Parathyroid adenoma (tissue), 2 donors: ENCODE measurements around the gene IPO5.
"Not testable (repeated sequence)": the region's sequence is repeated elsewhere in the genome, so short reads cannot be mapped to it uniquely, and the experiment has no call there.

Source experiments
- H2AFZ ChIP-seq: fragments of 300-600 bp; sonication (generic); one replicate; pipeline ENCODE4 v1.7.0; 2017; ENCODE audit warnings: antibody characterized with exemption, mild to moderate bottlenecking
- H3K27ac ChIP-seq: fragments of 300-600 bp; sonication (generic); one replicate; pipeline ENCODE4 v1.7.0; 2017
- H3K27me3 ChIP-seq: fragments of 300-600 bp; sonication (generic); one replicate; pipeline ENCODE4 v1.7.0; 2017; ENCODE audit warnings: low read length; ENCODE audit not compliant: control insufficient read depth, insufficient read depth
- H3K36me3 ChIP-seq: fragments of 300-600 bp; sonication (generic); one replicate; pipeline ENCODE4 v1.7.0; 2017; ENCODE audit warnings: low read length; ENCODE audit not compliant: control insufficient read depth, insufficient read depth
- H3K4me1 ChIP-seq: fragments of 300-600 bp; sonication (generic); one replicate; pipeline ENCODE4 v1.7.0; 2017; ENCODE audit warnings: control low read depth
- H3K4me2 ChIP-seq: fragments of 300-600 bp; sonication (generic); one replicate; pipeline ENCODE4 v1.7.0; 2017; ENCODE audit warnings: low read length
- H3K4me3 ChIP-seq: fragments of 300-600 bp; sonication (generic); one replicate; pipeline ENCODE4 v1.7.0; 2017; ENCODE audit warnings: low read depth, low read length
- H3K79me2 ChIP-seq: fragments of 300-600 bp; sonication (generic); one replicate; pipeline ENCODE4 v1.7.0; 2017; ENCODE audit warnings: control low read depth
- H3K9ac ChIP-seq: fragments of 300-600 bp; sonication (generic); one replicate; pipeline ENCODE4 v1.7.0; 2017; ENCODE audit warnings: mild to moderate bottlenecking
- H3K9me3 ChIP-seq: fragments of 300-600 bp; sonication (generic); one replicate; pipeline ENCODE4 v1.7.0; 2017; ENCODE audit warnings: low read length; ENCODE audit not compliant: control insufficient read depth
- CTCF ChIP-seq: fragments of 300-600 bp; sonication (generic); IDR thresholded peaks from one replicate; pipeline ENCODE4 v1.7.0; 2017; ENCODE audit warnings: antibody characterized with exemption, mild to moderate bottlenecking
- donor health status: primary hyperparathyroidism.

The IPO5 gene

GRCh38 chr13:97982286-97982685, 28.8 kb downstream of the IPO5 start:
- no peak overlapping the region for H3K9ac ChIP-seq
- no peaks in the 10 kb centered on the region for H3K4me1 ChIP-seq
- H3K27ac ChIP-seq = no peak overlapping the region
- H3K4me2 ChIP-seq = no peak overlapping the region
- H3K27me3 ChIP-seq = no peaks in the 10 kb centered on the region
- no peaks in the 10 kb centered on the region for H3K79me2 ChIP-seq
- H3K9me3 ChIP-seq = no peaks in the 10 kb centered on the region
- TF ChIP-seq CTCF = no peak
- H3K36me3 ChIP-seq = no peaks in the 10 kb centered on the region
- no peak overlapping the region for H3K4me3 ChIP-seq
- no peak overlapping the region for H2AFZ ChIP-seq

- H3K27ac ChIP-seq = no peak overlapping the region
- no peaks in the 10 kb centered on the region for H3K36me3 ChIP-seq
- H3K9ac ChIP-seq = no peak overlapping the region
- no peaks in the 10 kb centered on the region for H3K4me1 ChIP-seq
- no peaks in the 10 kb centered on the region for H3K9me3 ChIP-seq
- H3K4me3 ChIP-seq = no peak overlapping the region
- no peak overlapping the region for H2AFZ ChIP-seq
- H3K4me2 ChIP-seq = no peak overlapping the region
- H3K27me3 ChIP-seq = no peaks in the 10 kb centered on the region
- no peaks in the 10 kb centered on the region for H3K79me2 ChIP-seq
- TF ChIP-seq CTCF = no peak
Observed at GRCh38 chr13:97986835-97987234, 33.4 kb downstream of the IPO5 start.

GRCh38 chr13:97999653-98000052, 46.2 kb downstream of the IPO5 start:
- Histone ChIP-seq H3K27ac (no peak overlapping the region), H3K27me3 (no peaks in the 10 kb centered on the region), H2AFZ (no peak overlapping the region), H3K36me3 (no peaks in the 10 kb centered on the region), H3K4me2 (no peak overlapping the region), H3K4me1 (no peaks in the 10 kb centered on the region), H3K79me2 (no peaks in the 10 kb centered on the region), H3K9ac (no peak overlapping the region), H3K9me3 (no peaks in the 10 kb centered on the region), H3K4me3 (no peak overlapping the region)
- no peak for TF ChIP-seq CTCF

- H3K9ac ChIP-seq = no peak overlapping the region
- H3K27me3 ChIP-seq = no peaks in the 10 kb centered on the region
- TF ChIP-seq CTCF = no peak
- H3K4me1 ChIP-seq = no peaks in the 10 kb centered on the region
- H3K36me3 ChIP-seq = no peaks in the 10 kb centered on the region
- H3K27ac ChIP-seq = no peak overlapping the region
- no peak overlapping the region for H3K4me2 ChIP-seq
- no peaks in the 10 kb centered on the region for H3K79me2 ChIP-seq
- H3K9me3 ChIP-seq = no peaks in the 10 kb centered on the region
- H2AFZ ChIP-seq = no peak overlapping the region
- H3K4me3 ChIP-seq = no peak overlapping the region
Observed at GRCh38 chr13:98004107-98004506, 50.6 kb downstream of the IPO5 start.

- not testable (repeated sequence) for H3K9ac ChIP-seq, H3K27ac ChIP-seq, H3K36me3 ChIP-seq, H3K79me2 ChIP-seq, H3K4me3 ChIP-seq, H3K27me3 ChIP-seq, H3K9me3 ChIP-seq, H2AFZ ChIP-seq, H3K4me1 ChIP-seq, H3K4me2 ChIP-seq
Observed at GRCh38 chr13:98004997-98005396, 51.5 kb downstream of the IPO5 start.
